Activated B cell treated with CpG ODN at 0.5 μM for 24 hours (primary cell): ENCODE data around the gene DMAC2L. TPM values are rescaled to one million over a fixed set of nuclear protein-coding genes. Genes with fewer than 3 reads are reported as not detected.

Experiments
- ATAC-seq: fragments of 200-7000 bp; cut with Tn5 transposase; one replicate; pipeline ENCODE4 v1.10.0; 2021; ENCODE audit warnings: low read depth, mild to moderate bottlenecking, moderate library complexity
- CTCF ChIA-PET: fragments of 350-600 bp; sonication (Branson Sonifier 250); formaldehyde crosslinking; loops from one replicate; lab custom pipeline; 2021; ENCODE audit warnings: antibody characterized with exemption; lab: Charles Lee
- POLR2A ChIA-PET: fragments of 350-600 bp; sonication (Branson Sonifier 250); formaldehyde crosslinking; loops from one replicate; lab custom pipeline; 2021; ENCODE audit warnings: antibody characterized with exemption; lab: Charles Lee
- DNase-seq: peaks from one replicate; pipeline ENCODE4 v3.0.0; 2022
- H3K27ac Mint-ChIP-seq: one replicate; pipeline ENCODE4 v1.8.0; 2020; ENCODE audit warnings: mixed read lengths
- H3K27me3 Mint-ChIP-seq: one replicate; pipeline ENCODE4 v1.8.0; 2021; ENCODE audit warnings: mixed read lengths
- H3K36me3 Mint-ChIP-seq: one replicate; pipeline ENCODE4 v1.8.0; 2021; ENCODE audit warnings: low read depth, mixed read lengths
- H3K4me1 Mint-ChIP-seq: one replicate; pipeline ENCODE4 v1.8.0; 2021; ENCODE audit warnings: mixed read lengths
- H3K4me3 Mint-ChIP-seq: one replicate; pipeline ENCODE4 v1.8.0; 2020; ENCODE audit warnings: mild to moderate bottlenecking, mixed read lengths
- H3K9me3 Mint-ChIP-seq: one replicate; pipeline ENCODE4 v1.8.0; 2020; ENCODE audit warnings: mixed read lengths
- intact Hi-C: fragments of 100-400 bp; cut with micrococcal nuclease; formaldehyde crosslinking; loops from one replicate; pipeline ENCODE4 v1.15.1; 2024
- total RNA-seq: library from RNA; stranded (reverse); gene quantifications from 2 replicates; pipeline ENCODE4 v1.2.3, GENCODE V29; 2022
- TF ChIP-seq, protein P1 (sequence below): fragments of 200-600 bp; IDR thresholded peaks from one replicate; pipeline ENCODE4 v1.8.0; 2022; ENCODE audit warnings: antibody characterized with exemption, mild to moderate bottlenecking

Gene DMAC2L
- total RNA-seq, 1 donor from 2014 or later, result 32.2 TPM

DNA sequence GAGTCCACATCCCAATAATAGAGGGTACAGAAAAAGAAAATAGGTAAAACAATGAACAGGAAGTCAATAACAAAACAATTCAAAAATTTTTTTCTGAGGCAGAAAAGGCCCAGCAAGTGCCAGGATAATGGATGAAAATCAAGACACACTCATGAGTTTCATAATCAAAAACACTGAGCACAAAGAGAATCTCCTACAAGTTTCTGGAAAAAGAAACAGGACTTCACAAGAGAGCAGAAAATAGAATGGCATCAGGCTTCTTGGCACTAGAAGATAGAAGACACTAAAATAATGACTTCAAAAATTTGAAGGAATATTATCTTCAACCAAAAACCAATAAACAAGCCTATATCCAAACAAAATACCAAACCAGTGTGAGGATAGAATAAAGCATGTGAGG, 36.8 kb downstream of the DMAC2L start:
- H3K4me3 Mint-ChIP-seq, result no peak overlapping the region
- TF ChIP-seq, protein P1, sequence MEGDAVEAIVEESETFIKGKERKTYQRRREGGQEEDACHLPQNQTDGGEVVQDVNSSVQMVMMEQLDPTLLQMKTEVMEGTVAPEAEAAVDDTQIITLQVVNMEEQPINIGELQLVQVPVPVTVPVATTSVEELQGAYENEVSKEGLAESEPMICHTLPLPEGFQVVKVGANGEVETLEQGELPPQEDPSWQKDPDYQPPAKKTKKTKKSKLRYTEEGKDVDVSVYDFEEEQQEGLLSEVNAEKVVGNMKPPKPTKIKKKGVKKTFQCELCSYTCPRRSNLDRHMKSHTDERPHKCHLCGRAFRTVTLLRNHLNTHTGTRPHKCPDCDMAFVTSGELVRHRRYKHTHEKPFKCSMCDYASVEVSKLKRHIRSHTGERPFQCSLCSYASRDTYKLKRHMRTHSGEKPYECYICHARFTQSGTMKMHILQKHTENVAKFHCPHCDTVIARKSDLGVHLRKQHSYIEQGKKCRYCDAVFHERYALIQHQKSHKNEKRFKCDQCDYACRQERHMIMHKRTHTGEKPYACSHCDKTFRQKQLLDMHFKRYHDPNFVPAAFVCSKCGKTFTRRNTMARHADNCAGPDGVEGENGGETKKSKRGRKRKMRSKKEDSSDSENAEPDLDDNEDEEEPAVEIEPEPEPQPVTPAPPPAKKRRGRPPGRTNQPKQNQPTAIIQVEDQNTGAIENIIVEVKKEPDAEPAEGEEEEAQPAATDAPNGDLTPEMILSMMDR, result no peak
- no peaks in the 10 kb centered on the region for H3K27me3 Mint-ChIP-seq
- ChIA-PET POLR2A (no interaction called here), CTCF (no interaction called here)
- no peak for DNase-seq
- H3K36me3 Mint-ChIP-seq, result peaks cover 11% of the 10 kb centered on the region
- no peak overlapping the region for H3K27ac Mint-ChIP-seq
- peaks cover 12% of the 10 kb centered on the region for H3K4me1 Mint-ChIP-seq
- H3K9me3 Mint-ChIP-seq, result no peaks in the 10 kb centered on the region
- ATAC-seq, result no peak
- intact Hi-C loops, result no loop called here

DNA sequence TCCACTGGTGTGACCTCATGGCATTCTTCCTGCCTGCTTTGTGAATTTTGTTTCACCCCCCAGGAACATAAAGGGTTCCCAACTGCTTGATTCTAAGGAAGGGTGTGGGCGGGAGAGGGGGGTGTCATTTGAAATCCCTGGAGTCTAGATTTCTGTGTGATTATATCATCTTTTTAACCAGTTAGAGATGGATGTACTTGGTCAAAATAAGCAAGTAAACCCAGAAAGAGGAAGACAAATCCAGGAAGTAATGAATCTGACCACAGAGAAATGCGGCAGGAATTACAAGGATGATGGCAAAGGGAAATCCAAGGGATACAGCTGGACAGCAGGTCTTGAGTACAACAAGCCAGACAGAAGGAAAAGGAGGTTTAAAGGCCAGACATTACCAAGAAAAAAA, 38.9 kb downstream of the DMAC2L start:
- Mint-ChIP-seq H3K36me3 (peaks cover 20% of the 10 kb centered on the region), H3K4me3 (no peak overlapping the region), H3K9me3 (no peaks in the 10 kb centered on the region), H3K27ac (no peak overlapping the region), H3K27me3 (no peaks in the 10 kb centered on the region), H3K4me1 (peaks cover 6% of the 10 kb centered on the region)
- ChIA-PET POLR2A (no interaction called here), CTCF (no interaction called here)
- no peak for DNase-seq
- no peak for ATAC-seq
- intact Hi-C loops, result no loop called here
- TF ChIP-seq, protein P1, result no peak

DNA sequence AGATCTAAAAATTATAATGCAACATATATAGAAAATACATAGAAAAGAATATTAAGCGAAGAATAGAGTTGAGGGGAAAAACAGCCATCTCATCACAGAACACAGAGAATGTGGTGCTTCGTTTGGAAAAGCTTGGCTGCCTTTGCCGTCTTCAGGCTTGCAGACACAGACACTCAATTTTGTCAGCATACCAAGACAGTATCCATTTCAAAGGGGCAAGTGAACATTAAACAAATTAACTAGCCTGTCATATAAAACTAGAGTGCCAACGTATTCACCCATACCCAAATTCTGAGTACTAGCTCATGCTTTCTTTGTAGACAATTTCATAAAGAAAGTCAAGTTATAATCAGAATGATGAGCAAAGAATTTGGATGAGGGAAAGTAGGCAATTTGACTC, 40.5 kb downstream of the DMAC2L start:
- Mint-ChIP-seq H3K27ac (no peak overlapping the region), H3K36me3 (peaks cover 33% of the 10 kb centered on the region), H3K27me3 (no peaks in the 10 kb centered on the region), H3K9me3 (no peaks in the 10 kb centered on the region), H3K4me3 (no peak overlapping the region), H3K4me1 (peaks cover 6% of the 10 kb centered on the region)
- CTCF ChIA-PET, result no interaction called here
- intact Hi-C loops, result no loop called here
- POLR2A ChIA-PET, result no interaction called here
- TF ChIP-seq, protein P1, result no peak
- ATAC-seq, result no peak
- no peak for DNase-seq

DNA sequence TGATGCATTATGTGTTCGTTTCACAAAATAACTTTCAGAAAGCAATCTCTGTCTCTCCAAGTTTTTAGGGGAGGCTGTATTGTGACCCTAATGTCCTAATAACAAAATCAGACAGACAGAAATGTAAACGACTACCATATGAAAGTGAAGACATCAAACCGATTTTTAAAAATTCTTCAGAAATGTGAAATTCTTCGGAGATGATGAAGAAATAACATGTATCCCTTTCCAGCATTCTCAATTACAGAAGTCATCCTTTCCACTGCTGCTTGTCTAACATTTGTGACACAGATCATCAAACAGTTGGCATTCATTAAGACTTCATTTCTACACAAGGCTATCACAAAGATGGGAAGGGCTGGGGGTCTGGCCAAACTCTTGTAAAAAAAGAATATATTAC, 41.0 kb downstream of the DMAC2L start:
- CTCF ChIA-PET, result no interaction called here
- DNase-seq, result no peak

DNA sequence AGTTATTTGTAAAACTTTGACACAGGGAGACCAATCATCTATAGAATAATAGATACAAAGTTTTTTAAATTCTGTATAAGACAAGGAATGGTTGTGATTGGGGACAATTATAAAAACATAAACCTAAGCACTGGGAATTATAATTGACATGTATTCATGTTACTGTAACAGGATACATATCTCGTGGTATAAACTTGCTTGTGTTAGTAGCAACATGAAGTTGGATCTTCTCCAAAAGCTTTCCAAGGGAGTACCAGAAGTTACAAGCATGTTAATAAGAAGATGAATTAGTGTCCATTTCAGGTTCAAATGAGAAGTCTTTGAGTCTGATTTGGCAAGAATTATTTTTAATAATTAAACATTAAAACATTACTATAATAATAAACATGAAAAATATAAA, 42.4 kb downstream of the DMAC2L start:
- intact Hi-C loops, result no loop called here
- DNase-seq (no peak), ATAC-seq (no peak)
- Mint-ChIP-seq H3K4me1 (peaks cover 6% of the 10 kb centered on the region), H3K27me3 (no peaks in the 10 kb centered on the region), H3K36me3 (peaks cover 46% of the 10 kb centered on the region), H3K9me3 (no peaks in the 10 kb centered on the region), H3K4me3 (no peak overlapping the region), H3K27ac (no peak overlapping the region)
- TF ChIP-seq, protein P1, result no peak
- ChIA-PET POLR2A (no interaction called here), CTCF (no interaction called here)

More for the DNA sequence above, 41.0 kb downstream of the DMAC2L start:
- no peak for ATAC-seq
- Mint-ChIP-seq H3K9me3 (no peaks in the 10 kb centered on the region), H3K4me1 (peaks cover 6% of the 10 kb centered on the region), H3K27ac (no peak overlapping the region), H3K27me3 (no peaks in the 10 kb centered on the region), H3K4me3 (no peak overlapping the region), H3K36me3 (peaks cover 38% of the 10 kb centered on the region)
- intact Hi-C loops, result no loop called here
- TF ChIP-seq, protein P1, result no peak
- POLR2A ChIA-PET, result interaction anchor here (0.7 kb wide), 1 partner anchor 11 kb away, joined by 4 read pairs; no protein-coding TSS in a partner anchor
